Measurements from ENCODE around the gene NOS3.

- no peak for TF ChIP-seq POLR2AphosphoS5 (IDR thresholded peaks at IDR 0.05; ENCODE audit: insufficient read depth, low read depth, low read length)
- TF ChIP-seq, protein P1, sequence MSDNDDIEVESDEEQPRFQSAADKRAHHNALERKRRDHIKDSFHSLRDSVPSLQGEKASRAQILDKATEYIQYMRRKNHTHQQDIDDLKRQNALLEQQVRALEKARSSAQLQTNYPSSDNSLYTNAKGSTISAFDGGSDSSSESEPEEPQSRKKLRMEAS (IDR thresholded peaks at IDR 0.05; ENCODE audit: insufficient read depth, insufficient read length), result no peak
These were observed 32.7 kb upstream of the NOS3 start for GRCh38 chr7:150958062-150958552.
